Neural cell (in vitro differentiated cells): ENCODE data around the gene FSTL5. TPM values are rescaled to one million over a fixed set of nuclear protein-coding genes. Genes with fewer than 3 reads are reported as not detected.

ENCODE experiments used
- H2AFZ ChIP-seq: fragments of 200-600, 300-800 bp; sonication (generic), shearing (Covaris generic); 2 replicates; pipeline ENCODE4 v1.6.0; 2014; ENCODE audit warnings: low read depth, mild to moderate bottlenecking, antibody characterized with exemption, low read length, moderate library complexity
- H3F3A ChIP-seq: fragments of 200-600 bp; shearing (Covaris generic); 2 replicates; pipeline ENCODE4 v1.6.1; 2016; ENCODE audit warnings: mild to moderate bottlenecking, moderate library complexity, mixed read lengths, antibody characterized with exemption, low read length; ENCODE audit not compliant: insufficient read depth, poor library complexity, severe bottlenecking
- H3K27ac ChIP-seq: fragments of 200-600, 300-800 bp; sonication (generic), shearing (Covaris generic); 2 replicates; pipeline ENCODE4 v1.5.1; 2014; ENCODE audit warnings: mild to moderate bottlenecking, low read length, moderate library complexity
- H3K27me3 ChIP-seq: fragments of 300-800, 200-600 bp; sonication (generic), shearing (Covaris generic); 2 replicates; pipeline ENCODE4 v1.6.0; 2014; ENCODE audit warnings: mild to moderate bottlenecking, low read depth, low read length, moderate library complexity; ENCODE audit not compliant: insufficient read depth
- H3K36me3 ChIP-seq: fragments of 300-800, 200-600 bp; sonication (generic), shearing (Covaris generic); 2 replicates; pipeline ENCODE4 v1.5.1; 2014; ENCODE audit warnings: mild to moderate bottlenecking, antibody characterized with exemption, low read length, moderate library complexity; ENCODE audit not compliant: insufficient read depth
- H3K4me2 ChIP-seq: fragments of 300-800, 200-600 bp; sonication (generic), shearing (Covaris generic); 2 replicates; pipeline ENCODE4 v1.6.0; 2014; ENCODE audit warnings: mild to moderate bottlenecking, low read length
- H3K4me3 ChIP-seq: fragments of 300-800, 200-600 bp; sonication (generic), shearing (Covaris generic); 2 replicates; pipeline ENCODE4 v1.5.1; 2014; ENCODE audit warnings: mild to moderate bottlenecking, low read length, moderate library complexity
- H3K79me2 ChIP-seq: fragments of 200-600 bp; shearing (Covaris generic); replicated peaks from 2 replicates; pipeline ENCODE4 v1.6.0; 2014; ENCODE audit warnings: mild to moderate bottlenecking, low read length, moderate library complexity; ENCODE audit not compliant: insufficient read depth
- H3K9ac ChIP-seq: fragments of 300-800, 200-600 bp; sonication (generic), shearing (Covaris generic); 2 replicates; pipeline ENCODE4 v1.6.1; 2016; ENCODE audit warnings: mild to moderate bottlenecking, low read length, mixed read lengths
- H3K9me2 ChIP-seq: fragments of 200-600 bp; shearing (Covaris generic); 2 replicates; pipeline ENCODE4 v1.6.1; 2016; ENCODE audit warnings: mild to moderate bottlenecking, low read length, mixed read lengths; ENCODE audit not compliant: insufficient read depth
- H3K9me3 ChIP-seq: fragments of 200-600, 300-800 bp; sonication (generic), shearing (Covaris generic); 2 replicates; pipeline ENCODE4 v1.6.1; 2016; ENCODE audit warnings: mild to moderate bottlenecking, mixed run types, low read length, moderate library complexity, mixed read lengths
- H4K20me1 ChIP-seq: fragments of 200-600 bp; shearing (Covaris generic); 2 replicates; pipeline ENCODE4 v1.6.1; 2016; ENCODE audit warnings: mild to moderate bottlenecking, mixed run types; ENCODE audit not compliant: insufficient read depth
- CTCF ChIP-seq: fragments of 450-650 bp; IDR thresholded peaks from 2 replicates; pipeline ENCODE4 v1.5.1; 2014; ENCODE audit warnings: antibody characterized with exemption, mild to moderate bottlenecking, moderate library complexity; ENCODE audit not compliant: poor library complexity, severe bottlenecking
- EP300 ChIP-seq: fragments of 450-650 bp; conservative IDR thresholded peaks from 2 replicates; pipeline ENCODE4 v1.6.1; 2014; ENCODE audit warnings: antibody characterized with exemption, mild to moderate bottlenecking, moderate library complexity; ENCODE audit not compliant: poor library complexity, severe bottlenecking
- EZH2 ChIP-seq: fragments of 200-600, 300-800 bp; shearing (Covaris generic), sonication (generic); IDR thresholded peaks from 2 replicates; pipeline ENCODE4 v1.6.1; 2014; ENCODE audit warnings: antibody characterized with exemption, low read length, borderline replicate concordance, mild to moderate bottlenecking; ENCODE audit not compliant: insufficient read depth, poor library complexity, severe bottlenecking
- MXI1 ChIP-seq: fragments of 450-650 bp; conservative IDR thresholded peaks from 2 replicates; pipeline ENCODE4 v1.6.1; 2014; ENCODE audit warnings: antibody characterized with exemption, mild to moderate bottlenecking; ENCODE audit not compliant: poor library complexity, severe bottlenecking
- POLR2AphosphoS5 ChIP-seq: IDR thresholded peaks from 2 replicates; pipeline ENCODE4 v1.6.1; 2012
- RAD21 ChIP-seq: fragments of 450-650 bp; conservative IDR thresholded peaks from 2 replicates; pipeline ENCODE4 v1.6.1; 2014; ENCODE audit warnings: antibody characterized with exemption, mild to moderate bottlenecking, moderate library complexity
- REST ChIP-seq: IDR thresholded peaks from 2 replicates; pipeline ENCODE4 v1.6.1; 2012; ENCODE audit warnings: borderline replicate concordance
- SMC3 ChIP-seq: fragments of 450-650 bp; conservative IDR thresholded peaks from 2 replicates; pipeline ENCODE4 v1.6.1; 2014; ENCODE audit warnings: antibody characterized with exemption, mild to moderate bottlenecking, moderate library complexity; ENCODE audit not compliant: poor library complexity
- TAF1 ChIP-seq: IDR thresholded peaks from 2 replicates; pipeline ENCODE4 v1.6.1; 2012; ENCODE audit warnings: low read depth
- polyA plus RNA-seq: library from polyadenylated mRNA; depleted of rRNA; stranded (reverse); fragments of >200 nt; gene quantifications from 2 replicates; pipeline ENCODE4 v1.2.3, GENCODE V29; 2014

The FSTL5 gene
- polyA plus RNA-seq, 1 donor from 2014 or later = 6.8 TPM

DNA sequence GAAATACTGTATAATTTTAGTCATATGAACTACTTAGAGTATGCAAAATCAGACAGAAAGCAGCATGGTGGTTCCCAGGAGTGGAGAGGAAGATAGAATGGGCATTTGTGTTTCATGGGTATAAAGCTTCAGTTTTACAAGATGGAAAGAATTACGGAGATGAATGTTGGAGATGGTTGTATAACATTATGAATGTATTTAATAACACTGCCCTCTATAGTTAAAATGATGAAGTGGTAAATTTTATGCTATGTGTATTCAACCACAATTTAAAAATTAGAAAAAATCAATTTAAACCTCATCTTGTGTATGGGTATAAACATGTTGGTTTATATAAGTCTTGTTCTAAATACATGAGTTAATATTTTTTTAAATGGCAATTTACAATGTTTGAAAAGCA, 521.1 kb downstream of the FSTL5 start:
- no peaks in the 10 kb centered on the region for H3K27me3 ChIP-seq
- no peaks in the 10 kb centered on the region for H3K9me2 ChIP-seq
- H2AFZ ChIP-seq = no peak overlapping the region
- H3K27ac ChIP-seq = no peak overlapping the region
- no peaks in the 10 kb centered on the region for H3K79me2 ChIP-seq
- no peak overlapping the region for H3K4me3 ChIP-seq
- peaks cover 5% of the 10 kb centered on the region for H3K9me3 ChIP-seq
- H3K9ac ChIP-seq = no peak overlapping the region
- H4K20me1 ChIP-seq = no peaks in the 10 kb centered on the region
- H3K4me2 ChIP-seq = no peak overlapping the region
- no peak for TF ChIP-seq EP300
- peak; percentile 12 for TF ChIP-seq CTCF
- no peaks in the 10 kb centered on the region for H3F3A ChIP-seq
- H3K36me3 ChIP-seq = no peaks in the 10 kb centered on the region

DNA sequence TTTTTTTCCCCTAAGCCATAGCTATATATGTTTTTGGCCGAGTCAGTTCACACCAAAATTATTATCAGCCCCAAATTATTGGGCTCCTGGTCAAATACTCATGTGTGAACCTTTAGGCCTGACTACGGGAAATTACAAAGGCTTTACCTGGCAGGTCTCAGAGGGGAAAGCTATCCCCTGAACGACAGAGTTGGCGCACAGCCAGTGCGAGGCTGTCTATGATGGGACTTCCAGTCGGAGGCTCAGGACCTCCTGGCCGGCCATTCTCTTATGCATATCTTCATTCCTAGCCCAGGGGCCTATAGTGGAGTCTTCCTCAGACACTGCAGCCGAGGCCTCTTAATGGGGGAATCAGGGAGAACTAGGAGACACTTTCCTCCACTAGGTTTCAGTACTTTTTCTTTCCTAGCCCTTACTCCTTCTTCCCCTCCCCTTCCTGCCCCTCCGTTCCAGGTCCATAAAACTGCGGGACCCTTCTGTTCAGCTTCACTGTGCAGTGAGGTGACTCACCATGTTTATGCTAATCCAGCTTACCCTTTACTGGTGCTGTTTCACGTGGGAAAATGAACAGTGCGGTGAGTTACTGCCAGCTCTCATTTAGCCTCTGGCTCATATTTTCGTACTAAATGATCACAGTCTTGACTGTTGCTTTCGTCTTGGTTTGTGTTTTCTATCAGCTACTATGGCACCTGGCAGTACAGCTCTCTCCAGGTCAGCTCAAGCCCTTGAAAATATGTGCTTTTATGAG, 533.9 kb downstream of the FSTL5 start:
- no peaks in the 10 kb centered on the region for H3K9me3 ChIP-seq
- no peaks in the 10 kb centered on the region for H3K36me3 ChIP-seq
- no peaks in the 10 kb centered on the region for H3K9me2 ChIP-seq
- H3F3A ChIP-seq = no peaks in the 10 kb centered on the region
- no peak overlapping the region for H2AFZ ChIP-seq
- no peak overlapping the region for H3K9ac ChIP-seq
- no peaks in the 10 kb centered on the region for H4K20me1 ChIP-seq
- H3K27me3 ChIP-seq = no peaks in the 10 kb centered on the region
- no peak overlapping the region for H3K4me2 ChIP-seq
- H3K4me3 ChIP-seq = no peak overlapping the region
- H3K79me2 ChIP-seq = no peaks in the 10 kb centered on the region
- TF ChIP-seq POLR2AphosphoS5 = no peak
- no peak for TF ChIP-seq MXI1
- TF ChIP-seq SMC3 = no peak
- no peak for TF ChIP-seq TAF1
- TF ChIP-seq RAD21 = no peak
- no peak for TF ChIP-seq EZH2
- no peak for TF ChIP-seq CTCF
- no peak for TF ChIP-seq REST
- no peak for TF ChIP-seq EP300
- H3K27ac ChIP-seq = no peak overlapping the region
